Suprapubic skin (tissue), 4 donors: ENCODE results near the gene CDK5R2. TPM values are rescaled to one million over a fixed set of nuclear protein-coding genes. Genes with fewer than 3 reads are reported as not detected.

Experiments used
- DNase-seq, 2 donors: peaks; one replicate each; pipeline ENCODE4 v3.0.0-alpha.2; 2019; ENCODE audit warnings: low spot score in 2 of 2
- H3K27ac ChIP-seq: fragments of 200-600 bp; sonication (generic); one replicate; pipeline ENCODE4 v1.5.1; 2019
- H3K27me3 ChIP-seq: fragments of 200-600 bp; sonication (generic); one replicate; pipeline ENCODE4 v1.5.1; 2019
- H3K36me3 ChIP-seq: fragments of 200-600 bp; sonication (generic); one replicate; pipeline ENCODE4 v1.5.1; 2019
- H3K4me1 ChIP-seq: fragments of 200-600 bp; sonication (generic); one replicate; pipeline ENCODE4 v1.5.1; 2019
- H3K4me3 ChIP-seq: fragments of 200-600 bp; sonication (generic); one replicate; pipeline ENCODE4 v1.5.1; 2019; ENCODE audit warnings: mild to moderate bottlenecking
- H3K9me3 ChIP-seq: fragments of 200-600 bp; sonication (generic); one replicate; pipeline ENCODE4 v1.5.1; 2019
- EP300 ChIP-seq: sonication (generic); formaldehyde crosslinking; IDR thresholded peaks from one replicate; pipeline ENCODE4 v1.6.1; 2017; ENCODE audit warnings: antibody characterized with exemption
- POLR2A ChIP-seq, 2 donors: fragments of 450-650 bp; IDR thresholded peaks; one replicate each; pipeline ENCODE4 v1.6.1; 2017; ENCODE audit warnings: antibody characterized with exemption in 2 of 2, mild to moderate bottlenecking in 2 of 2, moderate library complexity in 2 of 2
- POLR2AphosphoS5 ChIP-seq, 3 donors: sonication (generic); formaldehyde crosslinking; IDR thresholded peaks; one replicate each; pipeline ENCODE4 v1.6.1; 2017; ENCODE audit warnings: antibody characterized with exemption in 3 of 3
- WGBS: methylation state at CpG from one replicate; pipeline ENCODE4 v1.1.5; 2018; 5-methylcytosine and 5-hydroxymethylcytosine counted together
- total RNA-seq, 4 donors: library from RNA; depleted of rRNA; stranded (reverse); fragments of >200 nt; gene quantifications; one replicate each; pipeline ENCODE4 v1.1.0, GENCODE V29; 2016
- TF ChIP-seq, protein P1 (sequence below), 2 donors: fragments of 200-600 bp in 1 of 2; fragments of 450-650 bp in 1 of 2; sonication (generic) in 1 of 2; IDR thresholded peaks; one replicate each; pipeline ENCODE4 v1.5.1; 2016 to 2019; ENCODE audit warnings: antibody characterized with exemption in 2 of 2, mild to moderate bottlenecking in 1 of 2, moderate library complexity in 1 of 2

CDK5R2 gene
- total RNA-seq, 4 donors from 2014 or later = not detected

DNA sequence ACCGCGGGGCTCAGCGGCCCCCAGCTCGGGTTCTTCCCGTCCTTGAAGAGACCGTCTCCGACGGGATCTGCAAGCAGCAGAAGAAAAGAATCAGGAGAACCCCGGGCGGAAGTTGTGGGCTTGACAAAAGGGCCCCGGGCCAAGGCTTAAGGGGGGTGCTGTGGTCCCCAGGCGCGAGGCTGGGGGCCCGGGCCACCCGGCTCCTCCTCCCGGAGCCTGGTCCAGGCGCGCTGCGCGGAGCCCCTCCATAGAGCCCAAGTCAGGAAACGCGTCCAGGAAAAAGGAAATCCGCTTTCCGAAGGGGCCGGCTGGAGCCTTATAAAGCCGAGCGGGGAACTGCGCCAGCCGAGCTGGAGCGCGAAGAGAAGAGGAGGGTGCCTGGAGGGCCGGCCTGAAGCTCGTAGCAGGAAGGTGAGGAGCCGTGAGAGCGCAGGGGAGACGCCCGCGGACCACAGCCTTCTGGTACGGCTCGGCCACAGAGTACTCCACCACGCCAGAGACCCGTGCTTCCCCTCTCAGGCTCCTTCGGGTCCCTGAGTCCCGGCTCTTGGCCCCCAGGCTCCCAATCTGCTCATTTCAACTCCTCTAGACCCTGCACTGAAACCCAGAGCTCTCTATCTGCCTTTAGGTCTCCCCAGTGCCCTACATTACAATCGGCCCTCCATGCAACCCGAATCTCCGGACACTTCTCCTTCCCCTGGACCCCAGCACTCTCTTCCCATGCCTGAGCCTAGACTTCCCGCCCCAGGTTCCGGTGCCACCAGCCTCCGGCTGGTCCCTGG, 25.0 kb downstream of the CDK5R2 start:
- no peaks in the 10 kb centered on the region for H3K9me3 ChIP-seq
- no peak overlapping the region for H3K27ac ChIP-seq
- no peaks in the 10 kb centered on the region for H3K36me3 ChIP-seq
- peaks cover 50% of the 10 kb centered on the region for H3K4me1 ChIP-seq
- WGBS = under 1% methylated on average over 40 of the region's 50 CpGs
- no peak for TF ChIP-seq POLR2A (IDR thresholded peaks at IDR 0.05)
- no peak for TF ChIP-seq POLR2AphosphoS5 (IDR thresholded peaks at IDR 0.05)
- TF ChIP-seq, protein P1, sequence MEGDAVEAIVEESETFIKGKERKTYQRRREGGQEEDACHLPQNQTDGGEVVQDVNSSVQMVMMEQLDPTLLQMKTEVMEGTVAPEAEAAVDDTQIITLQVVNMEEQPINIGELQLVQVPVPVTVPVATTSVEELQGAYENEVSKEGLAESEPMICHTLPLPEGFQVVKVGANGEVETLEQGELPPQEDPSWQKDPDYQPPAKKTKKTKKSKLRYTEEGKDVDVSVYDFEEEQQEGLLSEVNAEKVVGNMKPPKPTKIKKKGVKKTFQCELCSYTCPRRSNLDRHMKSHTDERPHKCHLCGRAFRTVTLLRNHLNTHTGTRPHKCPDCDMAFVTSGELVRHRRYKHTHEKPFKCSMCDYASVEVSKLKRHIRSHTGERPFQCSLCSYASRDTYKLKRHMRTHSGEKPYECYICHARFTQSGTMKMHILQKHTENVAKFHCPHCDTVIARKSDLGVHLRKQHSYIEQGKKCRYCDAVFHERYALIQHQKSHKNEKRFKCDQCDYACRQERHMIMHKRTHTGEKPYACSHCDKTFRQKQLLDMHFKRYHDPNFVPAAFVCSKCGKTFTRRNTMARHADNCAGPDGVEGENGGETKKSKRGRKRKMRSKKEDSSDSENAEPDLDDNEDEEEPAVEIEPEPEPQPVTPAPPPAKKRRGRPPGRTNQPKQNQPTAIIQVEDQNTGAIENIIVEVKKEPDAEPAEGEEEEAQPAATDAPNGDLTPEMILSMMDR (IDR thresholded peaks at IDR 0.05) = no peak
- no peak for TF ChIP-seq EP300
- peaks cover 100% of the 10 kb centered on the region for H3K27me3 ChIP-seq
- peak overlapping the region; percentile 0 for H3K4me3 ChIP-seq
- peak in 1 of 2 donors; percentile 48 for DNase-seq

DNA sequence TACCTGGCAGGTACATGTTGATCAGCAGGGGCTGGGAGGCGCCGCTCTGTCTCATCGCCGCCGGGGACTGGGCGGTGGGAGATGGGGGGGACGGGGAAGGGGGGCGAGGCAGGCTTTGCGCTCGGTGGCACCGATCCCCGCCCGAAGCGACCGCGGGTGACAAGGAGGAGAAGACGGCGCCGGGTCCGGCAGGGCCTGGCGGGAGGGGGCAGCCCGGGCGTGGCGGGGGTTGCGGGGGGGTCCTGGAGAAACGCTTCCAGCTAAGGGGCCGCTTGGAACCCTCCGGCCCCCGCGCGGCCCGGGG, 25.5 kb downstream of the CDK5R2 start, which contains the start of gene FEV:
Gene FEV, minus strand, starts transcription at position 164 of the 304 bp plus-strand sequence. Its CDS starts 109 bp downstream, at position 55.
- no peak for DNase-seq
- Histone ChIP-seq H3K36me3 (no peaks in the 10 kb centered on the region), H3K27me3 (peaks cover 100% of the 10 kb centered on the region), H3K4me1 (peaks cover 45% of the 10 kb centered on the region), H3K9me3 (no peaks in the 10 kb centered on the region), H3K4me3 (peak within 1 kb of the TSS; percentile 0), H3K27ac (no peak within 1 kb of the TSS)
- 0% methylated on average over 7 of the region's 32 CpGs for WGBS
- TF ChIP-seq POLR2A (IDR thresholded peaks at IDR 0.05) (no peak), EP300 (no peak), POLR2AphosphoS5 (IDR thresholded peaks at IDR 0.05) (no peak)
- TF ChIP-seq, protein P1 (IDR thresholded peaks at IDR 0.05) = no peak

DNA sequence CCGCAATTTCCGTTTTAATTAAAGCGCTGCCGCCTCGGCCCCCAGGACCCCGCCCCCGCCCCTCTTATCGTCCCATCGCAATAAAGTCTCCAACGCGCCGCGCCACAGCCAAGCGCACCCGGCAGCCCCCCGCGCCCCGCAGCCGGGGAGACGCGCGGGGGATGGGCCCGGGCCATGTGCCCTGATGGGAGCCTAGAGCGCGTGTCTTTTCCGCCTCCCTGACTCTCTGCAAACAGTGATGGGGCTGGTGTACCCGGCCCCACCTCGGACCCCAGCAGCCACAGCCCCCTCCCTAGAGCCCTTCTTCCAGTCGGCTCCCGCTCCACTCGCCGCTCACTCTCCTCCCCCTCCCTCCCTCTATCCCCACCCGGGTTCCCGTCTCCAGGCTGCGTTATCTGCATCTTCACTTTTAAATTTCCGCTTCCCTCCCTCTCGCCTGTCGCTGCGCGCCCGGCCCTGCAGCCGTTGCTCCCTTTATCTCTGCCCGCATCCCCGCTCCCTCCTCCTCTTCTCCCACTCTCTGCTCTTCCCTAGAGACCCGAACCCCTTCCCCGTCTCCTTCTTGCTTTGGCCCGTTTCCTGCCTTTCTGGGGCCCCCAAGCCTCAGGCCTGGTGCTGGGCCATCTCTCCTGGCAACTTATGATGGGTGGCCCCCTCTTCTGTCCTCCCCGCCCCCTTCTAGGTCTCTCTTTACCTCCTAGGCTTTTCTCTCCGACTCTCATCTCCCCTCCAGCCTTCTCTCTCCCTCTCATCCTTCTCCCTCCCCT, 26.0 kb downstream of the CDK5R2 start:
- no peaks in the 10 kb centered on the region for H3K9me3 ChIP-seq
- peaks cover 41% of the 10 kb centered on the region for H3K4me1 ChIP-seq
- peak overlapping the region; percentile 0 for H3K4me3 ChIP-seq
- H3K27ac ChIP-seq = no peak overlapping the region
- no peaks in the 10 kb centered on the region for H3K36me3 ChIP-seq
- H3K27me3 ChIP-seq = peaks cover 100% of the 10 kb centered on the region
- DNase-seq = no peak
- TF ChIP-seq EP300 = no peak
- TF ChIP-seq POLR2A (IDR thresholded peaks at IDR 0.05) = no peak
- TF ChIP-seq POLR2AphosphoS5 (IDR thresholded peaks at IDR 0.05) = no peak
- TF ChIP-seq, protein P1 (IDR thresholded peaks at IDR 0.05) = no peak
- WGBS = 6% methylated on average over 27 of the region's 49 CpGs

DNA sequence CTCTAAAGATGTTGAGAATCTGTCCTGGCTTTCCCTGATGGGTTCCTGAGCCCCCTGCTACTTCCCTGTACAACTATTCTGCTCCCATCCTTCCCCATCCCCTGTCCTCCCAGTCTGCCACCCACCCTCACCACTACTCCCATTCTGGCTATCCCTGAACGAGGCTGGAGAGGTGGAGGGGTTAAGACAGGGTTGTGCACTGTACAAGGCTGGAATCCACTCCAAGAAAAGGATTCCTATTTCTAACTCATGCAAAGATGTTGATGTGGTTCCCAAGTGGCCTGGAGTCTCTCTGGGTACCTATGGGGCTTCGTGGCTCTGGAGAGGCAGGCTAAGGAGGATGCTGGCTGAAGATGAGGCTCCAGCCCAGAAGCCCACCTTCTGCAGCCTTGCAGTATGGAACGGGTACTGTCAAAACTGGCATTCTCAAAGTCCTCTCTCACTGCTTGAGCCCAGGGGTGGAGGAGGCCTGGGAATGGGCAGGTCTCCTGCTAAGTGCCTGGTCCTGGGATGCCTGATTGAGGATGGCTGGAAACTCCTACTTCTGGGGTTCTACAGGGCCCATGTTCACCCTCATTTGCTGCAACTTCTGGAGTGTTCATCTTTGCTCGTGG, 26.8 kb downstream of the CDK5R2 start:
- no peaks in the 10 kb centered on the region for H3K9me3 ChIP-seq
- peaks cover 100% of the 10 kb centered on the region for H3K27me3 ChIP-seq
- H3K27ac ChIP-seq = no peak overlapping the region
- WGBS = 68% methylated on average over 2 of the region's 4 CpGs
- peaks cover 33% of the 10 kb centered on the region for H3K4me1 ChIP-seq
- TF ChIP-seq POLR2A (IDR thresholded peaks at IDR 0.05) (no peak), POLR2AphosphoS5 (IDR thresholded peaks at IDR 0.05) (no peak), EP300 (no peak)
- TF ChIP-seq, protein P1 (IDR thresholded peaks at IDR 0.05) = no peak
- DNase-seq = peak in 1 of 2 donors; percentile 29
- H3K36me3 ChIP-seq = no peaks in the 10 kb centered on the region
- no peak overlapping the region for H3K4me3 ChIP-seq

DNA sequence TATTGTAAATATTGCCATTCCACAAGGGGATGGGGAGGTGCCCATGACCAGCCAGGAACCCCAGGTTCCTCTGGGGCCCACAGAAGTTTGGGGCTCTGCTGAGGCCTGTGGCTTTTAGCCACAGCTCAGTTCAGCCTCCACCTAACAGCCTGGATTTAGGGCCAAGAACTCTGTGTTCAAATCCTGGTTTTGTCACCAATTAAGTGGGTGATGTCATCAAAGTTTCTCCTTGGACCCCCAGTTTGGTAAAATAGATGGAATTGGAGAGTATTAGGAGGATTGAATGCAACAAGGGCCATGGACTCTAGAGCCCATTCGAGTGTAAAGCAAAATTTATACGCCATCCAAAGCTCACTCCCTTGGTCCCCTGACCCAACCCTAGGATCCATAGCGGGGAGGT, 28.7 kb downstream of the CDK5R2 start:
- Histone ChIP-seq H3K36me3 (no peaks in the 10 kb centered on the region), H3K27me3 (peaks cover 100% of the 10 kb centered on the region), H3K4me1 (peaks cover 25% of the 10 kb centered on the region), H3K4me3 (no peak overlapping the region), H3K27ac (no peak overlapping the region), H3K9me3 (no peaks in the 10 kb centered on the region)
- TF ChIP-seq POLR2AphosphoS5 (IDR thresholded peaks at IDR 0.05) (no peak), EP300 (no peak), POLR2A (IDR thresholded peaks at IDR 0.05) (no peak)
- TF ChIP-seq, protein P1 (IDR thresholded peaks at IDR 0.05) = no peak
- 45% methylated on average over 3 of the region's 3 CpGs for WGBS
- peak in 1 of 2 donors; percentile 0 for DNase-seq
